CD8-positive, alpha-beta memory T cell (primary cell): ENCODE measurements around the gene PACRGL. TPM values are rescaled to one million over a fixed set of nuclear protein-coding genes. Genes with fewer than 3 reads are reported as not detected.

Experiments used
- CTCF ChIA-PET: fragments of 350-600 bp; sonication (Branson Sonifier 250); formaldehyde crosslinking; loops from one replicate; lab custom pipeline; 2021; ENCODE audit warnings: antibody characterized with exemption; lab: Charles Lee
- POLR2A ChIA-PET: fragments of 350-600 bp; sonication (Branson Sonifier 250); formaldehyde crosslinking; loops from one replicate; lab custom pipeline; 2021; ENCODE audit warnings: antibody characterized with exemption; lab: Charles Lee
- DNase-seq, 5 donors: peaks; one replicate each; pipeline versions ENCODE4 v3.0.0 to v3.0.0-alpha.2; 2020 to 2022; ENCODE audit warnings: mixed read lengths in 1 of 5
- H3K27ac ChIP-seq: one replicate; pipeline ENCODE4 v1.7.0; 2013; ENCODE audit warnings: low read depth, mild to moderate bottlenecking, low read length, moderate library complexity
- H3K27me3 ChIP-seq: 2 replicates; pipeline ENCODE4 v1.7.0; 2013; ENCODE audit warnings: low read length, mild to moderate bottlenecking; ENCODE audit not compliant: insufficient read depth, poor library complexity, severe bottlenecking
- H3K36me3 ChIP-seq: 2 replicates; pipeline ENCODE4 v1.7.0; 2013; ENCODE audit warnings: mild to moderate bottlenecking, low read length, moderate library complexity; ENCODE audit not compliant: insufficient read depth
- H3K4me1 ChIP-seq: 2 replicates; pipeline ENCODE4 v1.7.0; 2013; ENCODE audit warnings: mild to moderate bottlenecking, low read length, moderate library complexity; ENCODE audit not compliant: insufficient read depth
- H3K4me3 ChIP-seq: 2 replicates; pipeline ENCODE4 v1.7.0; 2013; ENCODE audit warnings: mild to moderate bottlenecking, low read length
- H3K9me3 ChIP-seq: 2 replicates; pipeline ENCODE4 v1.7.0; 2013; ENCODE audit warnings: mild to moderate bottlenecking, low read length
- H3K27ac Mint-ChIP-seq, 8 donors: one replicate each; pipeline ENCODE4 v1.8.0; 2020 to 2021; ENCODE audit warnings: mixed read lengths in 8 of 8, mild to moderate bottlenecking in 6 of 8, inconsistent platforms in 3 of 8, moderate library complexity in 3 of 8
- H3K27me3 Mint-ChIP-seq, 2 donors: one replicate each; pipeline ENCODE4 v1.8.0; 2020 to 2021; ENCODE audit warnings: mixed read lengths in 2 of 2, mild to moderate bottlenecking in 1 of 2, moderate library complexity in 1 of 2
- H3K36me3 Mint-ChIP-seq, 3 donors: one replicate each; pipeline ENCODE4 v1.8.0; 2020 to 2021; ENCODE audit warnings: mixed read lengths in 3 of 3, inconsistent platforms in 1 of 3, mild to moderate bottlenecking in 1 of 3
- H3K4me1 Mint-ChIP-seq, 3 donors: one replicate each; pipeline ENCODE4 v1.8.0; 2020 to 2021; ENCODE audit warnings: mixed read lengths in 3 of 3, inconsistent platforms in 1 of 3, mild to moderate bottlenecking in 1 of 3
- H3K4me3 Mint-ChIP-seq, 7 donors: one replicate each; pipeline ENCODE4 v1.8.0; 2020 to 2021; ENCODE audit warnings: mixed read lengths in 7 of 7, mild to moderate bottlenecking in 6 of 7, moderate library complexity in 4 of 7, inconsistent platforms in 2 of 7
- H3K9me3 Mint-ChIP-seq, 5 donors: one replicate each; pipeline ENCODE4 v1.8.0; 2020 to 2022; ENCODE audit warnings: mixed read lengths in 5 of 5, mild to moderate bottlenecking in 3 of 5, moderate library complexity in 2 of 5, inconsistent platforms in 1 of 5
- polyA plus RNA-seq: library from polyadenylated mRNA; unstranded; fragments of 300-500 nt; fragmentation: Illumina TruSeq; gene quantifications from one replicate; pipeline ENCODE4 v1.2.3, GENCODE V29; 2021
- total RNA-seq, 2 experiments: library from RNA; stranded (reverse); gene quantifications; one replicate each; pipeline ENCODE4 v1.2.3, GENCODE V29; 2021

Gene PACRGL
- total and polyA plus RNA-seq, 3 experiments from 2014 or later = 4.9 to 16.9 (median 14.2) TPM

- Histone ChIP-seq H3K36me3 (no peaks in the 10 kb centered on the region), H3K4me3 (no peak overlapping the region), H3K27ac (no peak overlapping the region), H3K9me3 (no peaks in the 10 kb centered on the region), H3K27me3 (no peaks in the 10 kb centered on the region), H3K4me1 (no peaks in the 10 kb centered on the region)
- CTCF ChIA-PET = interaction anchor here (1.1 kb wide), 1 partner anchor 27 kb away, joined by 3 read pairs; no protein-coding TSS in a partner anchor
- Mint-ChIP-seq H3K9me3 (no peaks in the 10 kb centered on the region), H3K4me1 (no peaks in the 10 kb centered on the region), H3K27me3 (peaks cover 26 to 47% of the 10 kb centered on the region in 2 donors), H3K4me3 (no peak overlapping the region), H3K36me3 (no peaks in the 10 kb centered on the region), H3K27ac (no peak overlapping the region)
- DNase-seq = no peak
- POLR2A ChIA-PET = no interaction called here
These were observed 23.6 kb upstream of the PACRGL start for GRCh38 chr4:20676501-20677197.

- no peak overlapping the region for H3K27ac ChIP-seq
- no peaks in the 10 kb centered on the region for H3K9me3 Mint-ChIP-seq
- no peaks in the 10 kb centered on the region for H3K27me3 ChIP-seq
- no peaks in the 10 kb centered on the region for H3K4me1 ChIP-seq
- no peaks in the 10 kb centered on the region for H3K36me3 Mint-ChIP-seq
- no peak overlapping the region for H3K4me3 Mint-ChIP-seq
- CTCF ChIA-PET = no interaction called here
- no peaks in the 10 kb centered on the region for H3K9me3 ChIP-seq
- H3K4me1 Mint-ChIP-seq = no peaks in the 10 kb centered on the region
- peak overlapping the region in 1 of 8 donors; percentile 63 for H3K27ac Mint-ChIP-seq
- no peaks in the 10 kb centered on the region for H3K36me3 ChIP-seq
- H3K27me3 Mint-ChIP-seq = peaks cover 21 to 35% of the 10 kb centered on the region in 2 donors
- no peak overlapping the region for H3K4me3 ChIP-seq
- no peak for DNase-seq
- POLR2A ChIA-PET = no interaction called here
These were observed 21.9 kb upstream of the PACRGL start for GRCh38 chr4:20678400-20678799.

GRCh38 chr4:20679951-20680350, 20.3 kb upstream of the PACRGL start:
- H3K4me3 ChIP-seq = no peak overlapping the region
- no peak overlapping the region for H3K4me3 Mint-ChIP-seq
- ChIA-PET CTCF (no interaction called here), POLR2A (no interaction called here)
- H3K4me1 ChIP-seq = no peaks in the 10 kb centered on the region
- H3K27ac ChIP-seq = no peak overlapping the region
- H3K27ac Mint-ChIP-seq = no peak overlapping the region
- H3K27me3 ChIP-seq = no peaks in the 10 kb centered on the region
- H3K4me1 Mint-ChIP-seq = no peaks in the 10 kb centered on the region
- H3K9me3 ChIP-seq = no peaks in the 10 kb centered on the region
- H3K9me3 Mint-ChIP-seq = no peaks in the 10 kb centered on the region
- H3K27me3 Mint-ChIP-seq = peaks cover 17 to 29% of the 10 kb centered on the region in 2 donors
- no peaks in the 10 kb centered on the region for H3K36me3 ChIP-seq
- H3K36me3 Mint-ChIP-seq = no peaks in the 10 kb centered on the region
- DNase-seq = no peak

GRCh38 chr4:20680736-20681135, 19.5 kb upstream of the PACRGL start:
- CTCF ChIA-PET = no interaction called here
- Mint-ChIP-seq H3K36me3 (no peaks in the 10 kb centered on the region), H3K9me3 (no peaks in the 10 kb centered on the region), H3K4me1 (no peaks in the 10 kb centered on the region), H3K27me3 (peaks cover 13 to 25% of the 10 kb centered on the region in 2 donors), H3K27ac (peak overlapping the region in 1 of 8 donors; percentile 11), H3K4me3 (no peak overlapping the region)
- no peaks in the 10 kb centered on the region for H3K4me1 ChIP-seq
- H3K27ac ChIP-seq = no peak overlapping the region
- POLR2A ChIA-PET = no interaction called here
- no peak for DNase-seq
- no peaks in the 10 kb centered on the region for H3K9me3 ChIP-seq
- no peak overlapping the region for H3K4me3 ChIP-seq
- H3K36me3 ChIP-seq = no peaks in the 10 kb centered on the region
- H3K27me3 ChIP-seq = no peaks in the 10 kb centered on the region

GRCh38 chr4:20681271-20681670, 19.0 kb upstream of the PACRGL start:
- POLR2A ChIA-PET = no interaction called here

GRCh38 chr4:20682853-20683252, 17.4 kb upstream of the PACRGL start:
- no peaks in the 10 kb centered on the region for H3K36me3 Mint-ChIP-seq
- Histone ChIP-seq H3K27me3 (no peaks in the 10 kb centered on the region), H3K4me1 (no peaks in the 10 kb centered on the region), H3K36me3 (no peaks in the 10 kb centered on the region), H3K4me3 (no peak overlapping the region), H3K9me3 (no peaks in the 10 kb centered on the region), H3K27ac (no peak overlapping the region)
- CTCF ChIA-PET = no interaction called here
- H3K27ac Mint-ChIP-seq = no peak overlapping the region
- no peak for DNase-seq
- peaks cover 4 to 18% of the 10 kb centered on the region in 2 donors for H3K27me3 Mint-ChIP-seq
- H3K4me1 Mint-ChIP-seq = no peaks in the 10 kb centered on the region
- POLR2A ChIA-PET = no interaction called here
- H3K4me3 Mint-ChIP-seq = no peak overlapping the region
- H3K9me3 Mint-ChIP-seq = no peaks in the 10 kb centered on the region

More at GRCh38 chr4:20681271-20681670, 19.0 kb upstream of the PACRGL start:
- Histone ChIP-seq H3K36me3 (no peaks in the 10 kb centered on the region), H3K27me3 (no peaks in the 10 kb centered on the region), H3K27ac (no peak overlapping the region), H3K9me3 (no peaks in the 10 kb centered on the region), H3K4me1 (no peaks in the 10 kb centered on the region), H3K4me3 (no peak overlapping the region)
- H3K9me3 Mint-ChIP-seq = no peaks in the 10 kb centered on the region
- peaks cover 10 to 20% of the 10 kb centered on the region in 2 donors for H3K27me3 Mint-ChIP-seq
- H3K4me3 Mint-ChIP-seq = no peak overlapping the region
- H3K36me3 Mint-ChIP-seq = no peaks in the 10 kb centered on the region
- DNase-seq = no peak
- H3K27ac Mint-ChIP-seq = no peak overlapping the region
- no peaks in the 10 kb centered on the region for H3K4me1 Mint-ChIP-seq
- CTCF ChIA-PET = no interaction called here

- no peaks in the 10 kb centered on the region for H3K36me3 ChIP-seq
- no peak for DNase-seq
- Mint-ChIP-seq H3K36me3 (no peaks in the 10 kb centered on the region), H3K27ac (no peak overlapping the region), H3K27me3 (peaks cover 1 to 16% of the 10 kb centered on the region in 2 donors), H3K4me1 (no peaks in the 10 kb centered on the region), H3K9me3 (no peaks in the 10 kb centered on the region), H3K4me3 (no peak overlapping the region)
- ChIA-PET POLR2A (no interaction called here), CTCF (interaction anchor here (1.5 kb wide), 1 partner anchor 266 kb away, joined by 6 read pairs; no protein-coding TSS in a partner anchor)
- H3K4me1 ChIP-seq = no peaks in the 10 kb centered on the region
- H3K9me3 ChIP-seq = no peaks in the 10 kb centered on the region
- no peak overlapping the region for H3K27ac ChIP-seq
- H3K4me3 ChIP-seq = no peak overlapping the region
- H3K27me3 ChIP-seq = no peaks in the 10 kb centered on the region
These were observed 16.5 kb upstream of the PACRGL start for GRCh38 chr4:20683766-20684165.

- ChIA-PET CTCF (interaction anchor here (0.8 to 1.5 kb wide), 10 partner anchors 10 to 1996 kb away, joined by 3 to 7 read pairs (median 3); partner anchors contain the start of gene PACRGL), POLR2A (no interaction called here)
- no peaks in the 10 kb centered on the region for H3K9me3 ChIP-seq
- no peaks in the 10 kb centered on the region for H3K4me1 ChIP-seq
- H3K27me3 ChIP-seq = no peaks in the 10 kb centered on the region
- Mint-ChIP-seq H3K36me3 (no peaks in the 10 kb centered on the region), H3K4me3 (no peak overlapping the region), H3K9me3 (no peaks in the 10 kb centered on the region), H3K4me1 (no peaks in the 10 kb centered on the region), H3K27ac (no peak overlapping the region), H3K27me3 (peaks cover 0 to 19% of the 10 kb centered on the region in 2 donors)
- H3K27ac ChIP-seq = no peak overlapping the region
- no peaks in the 10 kb centered on the region for H3K36me3 ChIP-seq
- peak in 1 of 5 donors; percentile 16 for DNase-seq
- no peak overlapping the region for H3K4me3 ChIP-seq
These were observed 15.2 kb upstream of the PACRGL start for GRCh38 chr4:20684852-20685763.
